C4-2B (cell line): ENCODE data around the gene ATP11A.

ENCODE experiments used
- H3K27ac ChIP-seq: fragments of 450-650 bp; 2 replicates; pipeline ENCODE4 v1.5.1; 2017
- ZFX ChIP-seq: fragments of 450-650 bp; IDR thresholded peaks from 2 replicates; pipeline ENCODE4 v1.6.1; 2017
- TF ChIP-seq, protein P1 (sequence below): fragments of 450-650 bp; conservative IDR thresholded peaks from 2 replicates; pipeline ENCODE4 v1.5.1; 2017; ENCODE audit warnings: mild to moderate bottlenecking

Gene ATP11A

DNA sequence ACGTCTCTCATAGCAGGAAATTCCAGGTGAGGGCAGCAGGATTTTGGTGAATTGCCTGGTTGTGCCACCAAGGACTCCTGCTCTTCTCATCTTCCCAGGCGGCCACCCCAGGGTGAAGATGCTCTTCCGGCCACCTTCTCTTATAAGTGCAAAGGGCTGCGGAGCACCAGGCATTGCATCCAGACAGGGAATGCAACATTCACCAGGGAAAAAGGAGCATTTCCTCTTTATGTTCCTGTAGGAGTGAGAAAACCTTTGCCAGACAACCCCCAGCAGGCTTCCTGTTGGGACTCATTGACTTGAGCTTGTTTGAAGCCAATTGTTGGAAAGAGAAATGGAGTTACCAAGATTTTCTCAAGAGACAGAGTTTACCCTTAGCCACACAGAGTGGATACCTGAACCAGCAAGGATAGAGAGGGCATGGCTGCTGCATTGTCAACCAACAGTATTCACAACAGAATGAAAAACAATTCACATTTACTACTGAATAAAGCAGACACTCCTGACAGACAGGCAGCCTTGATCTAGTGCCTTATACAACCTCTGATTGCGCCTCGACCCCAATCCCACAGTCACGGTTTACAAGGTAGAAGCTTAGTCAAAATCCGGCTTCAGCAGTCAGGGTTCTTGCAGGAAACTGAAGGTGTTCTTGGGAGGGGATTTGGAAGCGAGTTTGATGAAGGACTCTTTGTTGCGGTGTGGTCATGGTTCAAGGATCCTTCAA is 1.8 kb upstream of the ATP11A start:
- TF ChIP-seq, protein P1, sequence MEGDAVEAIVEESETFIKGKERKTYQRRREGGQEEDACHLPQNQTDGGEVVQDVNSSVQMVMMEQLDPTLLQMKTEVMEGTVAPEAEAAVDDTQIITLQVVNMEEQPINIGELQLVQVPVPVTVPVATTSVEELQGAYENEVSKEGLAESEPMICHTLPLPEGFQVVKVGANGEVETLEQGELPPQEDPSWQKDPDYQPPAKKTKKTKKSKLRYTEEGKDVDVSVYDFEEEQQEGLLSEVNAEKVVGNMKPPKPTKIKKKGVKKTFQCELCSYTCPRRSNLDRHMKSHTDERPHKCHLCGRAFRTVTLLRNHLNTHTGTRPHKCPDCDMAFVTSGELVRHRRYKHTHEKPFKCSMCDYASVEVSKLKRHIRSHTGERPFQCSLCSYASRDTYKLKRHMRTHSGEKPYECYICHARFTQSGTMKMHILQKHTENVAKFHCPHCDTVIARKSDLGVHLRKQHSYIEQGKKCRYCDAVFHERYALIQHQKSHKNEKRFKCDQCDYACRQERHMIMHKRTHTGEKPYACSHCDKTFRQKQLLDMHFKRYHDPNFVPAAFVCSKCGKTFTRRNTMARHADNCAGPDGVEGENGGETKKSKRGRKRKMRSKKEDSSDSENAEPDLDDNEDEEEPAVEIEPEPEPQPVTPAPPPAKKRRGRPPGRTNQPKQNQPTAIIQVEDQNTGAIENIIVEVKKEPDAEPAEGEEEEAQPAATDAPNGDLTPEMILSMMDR, result no peak
- no peak for TF ChIP-seq ZFX
- H3K27ac ChIP-seq, result no peak overlapping the region

DNA sequence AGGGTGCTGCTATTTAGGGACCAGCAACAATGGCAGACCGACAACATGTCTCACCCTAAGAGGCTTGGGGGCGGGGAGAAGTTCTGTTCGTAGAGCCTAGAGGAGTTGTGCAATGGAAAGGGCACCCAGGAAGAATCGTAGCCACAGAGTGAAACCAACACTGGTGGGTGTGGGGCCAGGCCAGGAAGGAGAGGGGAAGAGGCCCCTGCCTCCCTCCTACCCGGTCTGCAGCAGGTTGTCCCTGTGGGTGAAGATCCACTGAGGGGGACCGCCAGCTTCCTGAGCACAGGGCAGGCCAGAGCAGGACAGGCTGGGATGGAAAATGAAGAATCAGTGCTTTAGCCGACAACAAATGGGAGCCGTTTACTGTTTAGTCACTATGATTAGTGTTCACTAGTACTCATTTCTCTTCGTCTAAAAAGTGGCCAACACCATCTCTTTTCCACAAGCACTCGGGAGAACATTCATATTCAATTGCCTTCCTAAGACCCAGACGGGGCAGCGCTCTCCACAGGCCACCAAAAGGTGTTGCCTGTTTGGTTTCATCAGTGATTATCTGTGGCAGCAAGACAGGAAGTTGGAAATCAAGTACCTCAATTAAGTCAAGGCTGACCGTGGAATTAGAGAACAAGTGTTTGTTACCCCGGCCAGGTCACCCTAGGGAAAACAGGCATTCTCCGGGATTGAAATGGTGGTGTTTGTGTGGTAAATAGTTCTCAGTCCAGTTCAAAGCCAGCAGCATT is 1.1 kb upstream of the ATP11A start:
- TF ChIP-seq, protein P1, result no peak
- no peak for TF ChIP-seq ZFX
- H3K27ac ChIP-seq, result no peak overlapping the region; the same call in 1 of the 2 replicates

DNA sequence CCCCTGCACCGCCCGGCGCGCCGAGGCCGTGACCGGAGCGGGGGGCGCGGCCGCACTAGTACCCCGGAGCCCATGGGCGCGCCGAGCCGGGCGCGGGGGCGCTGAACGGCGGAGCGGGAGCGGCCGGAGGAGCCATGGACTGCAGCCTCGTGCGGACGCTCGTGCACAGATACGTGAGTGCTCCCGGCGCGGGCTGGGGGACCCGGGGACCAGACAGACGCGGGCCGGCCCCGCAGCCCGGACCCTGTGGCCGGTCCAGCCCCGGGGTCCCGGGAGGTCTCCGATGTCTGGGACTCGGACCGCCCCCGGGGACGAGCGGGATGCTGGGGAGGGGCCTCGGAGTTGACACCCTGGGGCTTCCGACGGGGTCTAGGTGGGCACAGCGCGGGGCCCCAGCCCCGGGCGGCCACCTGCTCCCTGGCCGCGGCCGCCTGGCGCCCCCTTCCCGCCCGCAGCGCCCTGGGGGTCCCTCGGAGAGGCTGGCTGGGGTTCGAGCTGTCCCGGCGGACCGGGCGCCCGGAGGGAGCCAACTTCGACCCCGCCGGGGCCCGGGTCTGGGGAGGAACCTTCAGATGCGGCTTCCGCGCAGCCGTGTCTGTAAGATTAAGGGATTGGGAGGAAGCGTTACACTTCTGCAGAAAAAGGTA is 568 bp downstream of the ATP11A start:
- H3K27ac ChIP-seq, result peak overlapping the region; percentile 77

DNA sequence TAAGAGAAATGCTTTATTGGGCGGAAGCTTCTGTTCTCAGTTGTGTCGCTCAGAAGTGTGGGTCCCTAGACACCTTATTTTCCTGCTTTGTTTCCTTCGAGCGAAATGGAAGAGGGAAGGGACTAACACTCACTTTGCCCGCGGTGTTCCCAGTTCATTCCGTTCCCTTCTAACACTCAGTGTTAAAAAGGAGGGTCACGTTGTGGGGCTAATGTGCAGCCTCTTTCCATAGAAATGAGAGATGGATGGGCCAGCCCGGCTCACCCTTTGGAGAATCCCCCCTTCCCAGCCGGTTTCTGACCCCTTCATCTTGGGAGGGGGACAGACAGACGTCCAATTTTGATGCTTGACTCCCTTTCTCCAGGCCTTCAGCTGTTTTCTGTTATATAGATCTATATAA is 2.3 kb downstream of the ATP11A start:
- H3K27ac ChIP-seq, result no peak overlapping the region
- TF ChIP-seq, protein P1, result no peak
- TF ChIP-seq ZFX, result no peak

More for the DNA sequence above, 568 bp downstream of the ATP11A start:
- peak; percentile 66 for TF ChIP-seq ZFX
- TF ChIP-seq, protein P1, result no peak

DNA sequence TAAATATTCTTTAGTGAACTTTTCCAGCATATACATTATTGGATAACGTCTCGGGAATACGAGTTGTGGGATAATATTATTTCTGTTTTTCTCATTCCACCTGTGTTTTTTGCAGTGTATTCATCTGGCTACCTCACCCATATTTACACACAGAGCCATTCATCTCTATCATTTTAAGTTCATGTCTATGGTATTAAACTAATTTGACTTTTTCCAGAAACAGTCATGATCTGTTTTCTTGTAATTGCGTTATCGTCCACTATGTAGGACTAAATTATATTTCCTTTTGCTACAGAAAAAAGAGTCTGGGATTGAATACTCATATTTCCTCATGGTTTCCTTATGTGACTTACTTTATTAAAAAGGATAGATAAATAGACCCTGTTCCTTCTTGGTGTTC is 2.7 kb downstream of the ATP11A start:
- no peak overlapping the region for H3K27ac ChIP-seq
- no peak for TF ChIP-seq ZFX
- TF ChIP-seq, protein P1, result no peak

DNA sequence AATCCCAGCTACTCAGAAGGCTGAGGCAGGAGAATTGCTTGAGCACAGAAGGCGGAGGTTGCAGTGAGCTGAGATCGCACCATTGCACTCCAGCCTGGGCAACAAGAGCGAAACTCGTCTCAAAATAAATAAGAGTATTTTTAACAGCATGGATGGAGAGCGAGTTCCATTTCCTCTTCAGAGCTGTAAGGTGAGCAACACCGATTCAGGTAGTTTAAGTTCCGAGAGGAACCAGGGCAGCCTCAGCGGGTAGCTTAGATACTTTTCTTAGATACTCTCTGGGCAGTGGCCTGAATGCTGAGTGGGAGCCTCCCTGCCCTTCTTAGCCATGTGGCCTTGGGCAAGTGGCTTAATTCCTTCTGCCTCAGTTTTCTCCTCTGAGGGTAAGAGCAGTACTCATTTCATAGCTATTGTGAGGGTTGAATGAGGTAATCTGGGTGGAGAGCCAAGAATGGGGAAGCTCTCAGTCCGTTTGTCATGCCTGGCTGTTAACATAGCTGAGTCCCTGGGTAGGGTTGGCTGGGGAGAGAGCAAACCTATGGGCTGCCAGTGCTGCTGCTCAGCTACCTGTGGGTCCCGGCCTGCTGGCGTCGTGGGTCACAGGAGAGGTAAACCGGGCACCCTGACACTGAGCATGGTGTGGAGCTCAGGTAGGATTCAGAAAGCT is 4.1 kb downstream of the ATP11A start:
- H3K27ac ChIP-seq, result no peak overlapping the region

More for the DNA sequence above, 4.1 kb downstream of the ATP11A start:
- no peak for TF ChIP-seq ZFX
- TF ChIP-seq, protein P1, result no peak
